CD4-positive, alpha-beta T cell treated with Interleukin-4 for 1 hour (primary cell): ENCODE measurements around the gene MTERF4.

Experiments
- DNase-seq, 2 donors: peaks; one replicate each; pipeline ENCODE4 v3.0.0-alpha.2; 2020 to 2022

Gene MTERF4

DNA sequence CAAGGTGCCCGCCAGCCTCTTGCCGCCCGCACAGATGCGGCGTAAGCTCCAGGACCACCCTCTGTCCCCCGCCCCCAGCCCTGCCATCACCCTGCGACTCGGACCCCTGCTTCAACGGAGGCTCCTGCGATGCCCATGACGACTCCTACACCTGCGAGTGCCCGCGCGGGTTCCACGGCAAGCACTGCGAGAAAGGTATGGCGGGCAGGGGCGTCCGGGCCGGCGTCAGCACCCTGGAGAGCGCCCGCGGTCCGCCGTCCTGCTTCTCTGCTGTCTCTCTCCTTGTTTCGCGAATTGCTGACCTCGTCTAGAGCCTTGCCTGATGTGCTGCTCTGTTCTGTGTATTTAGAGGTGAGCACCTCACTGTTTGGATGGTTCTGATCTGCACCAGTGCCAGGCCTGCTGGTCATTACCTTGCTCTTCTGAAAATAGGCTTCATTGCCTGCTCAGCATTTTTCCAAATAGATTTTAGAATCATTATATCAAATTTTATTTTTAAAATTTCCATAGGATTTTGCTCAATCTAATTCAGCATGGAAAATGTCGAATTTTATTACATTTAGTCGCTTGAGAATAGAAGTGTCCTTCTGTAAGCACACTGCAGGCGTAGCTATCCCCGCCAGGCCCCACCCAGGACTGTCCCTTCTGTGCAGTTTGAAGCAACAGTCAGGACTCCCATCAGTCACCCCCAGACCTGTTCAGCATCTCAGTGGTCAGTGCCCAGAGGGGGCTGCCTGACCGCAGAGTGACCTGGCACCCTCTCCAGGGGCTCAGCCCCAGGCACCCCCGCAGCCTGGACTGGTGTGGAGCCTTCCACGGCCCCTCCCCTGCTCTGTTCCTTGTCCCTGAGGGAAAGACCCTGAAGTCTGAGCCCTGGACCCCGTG is 52.1 kb downstream of the MTERF4 start:
- DNase-seq: no peak

DNA sequence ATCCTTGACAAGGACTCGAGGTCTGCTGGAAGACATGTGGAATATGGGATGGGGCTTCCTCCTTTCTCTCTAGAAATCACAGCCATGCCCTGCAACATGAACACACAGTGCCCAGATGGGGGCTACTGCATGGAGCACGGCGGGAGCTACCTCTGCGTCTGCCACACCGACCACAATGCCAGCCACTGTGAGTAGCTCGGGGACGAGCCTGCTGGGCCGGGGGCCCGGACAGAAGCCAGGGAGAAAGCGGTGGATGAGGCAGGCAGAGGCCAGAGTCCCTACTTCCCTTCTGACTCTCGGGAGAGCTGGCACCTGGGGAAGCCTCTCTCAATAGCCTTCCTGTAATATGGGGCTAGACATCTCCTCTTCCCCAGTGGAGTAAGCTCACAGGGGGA is 53.1 kb downstream of the MTERF4 start:
- no peak for DNase-seq

DNA sequence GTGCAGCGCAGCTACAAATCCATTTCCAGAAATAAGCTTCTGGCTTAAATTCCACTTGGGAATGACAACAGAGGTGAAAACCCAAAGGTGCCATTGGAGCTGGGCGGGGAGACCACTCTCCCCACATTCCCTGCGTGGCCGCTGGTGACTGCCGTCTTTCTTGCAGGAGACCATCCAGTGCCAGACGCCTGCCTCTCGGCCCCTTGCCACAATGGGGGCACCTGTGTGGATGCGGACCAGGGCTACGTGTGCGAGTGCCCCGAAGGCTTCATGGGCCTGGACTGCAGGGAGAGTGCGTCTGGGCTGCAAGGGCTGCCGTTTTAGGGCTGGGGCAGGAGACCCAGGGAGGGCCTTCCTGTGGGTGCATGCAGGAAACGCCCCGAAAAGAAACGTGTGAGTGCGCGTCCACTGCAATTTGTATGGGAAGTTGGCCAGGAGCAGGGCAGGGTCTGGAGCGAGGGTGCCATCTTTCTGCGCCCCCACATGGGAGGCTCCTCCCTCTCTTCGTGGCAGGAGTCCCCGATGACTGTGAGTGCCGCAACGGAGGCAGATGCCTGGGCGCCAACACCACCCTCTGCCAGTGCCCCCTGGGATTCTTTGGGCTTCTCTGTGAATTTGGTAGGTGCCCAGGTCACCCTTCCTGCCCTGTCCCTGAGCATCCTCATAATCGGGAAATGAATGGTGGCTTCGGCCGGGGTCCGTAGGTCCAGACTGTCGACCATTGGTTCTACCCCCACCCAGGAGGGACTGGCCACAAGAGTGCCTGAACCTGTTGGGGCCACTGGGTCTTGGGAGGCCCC is 53.7 kb downstream of the MTERF4 start:
- no peak for DNase-seq

DNA sequence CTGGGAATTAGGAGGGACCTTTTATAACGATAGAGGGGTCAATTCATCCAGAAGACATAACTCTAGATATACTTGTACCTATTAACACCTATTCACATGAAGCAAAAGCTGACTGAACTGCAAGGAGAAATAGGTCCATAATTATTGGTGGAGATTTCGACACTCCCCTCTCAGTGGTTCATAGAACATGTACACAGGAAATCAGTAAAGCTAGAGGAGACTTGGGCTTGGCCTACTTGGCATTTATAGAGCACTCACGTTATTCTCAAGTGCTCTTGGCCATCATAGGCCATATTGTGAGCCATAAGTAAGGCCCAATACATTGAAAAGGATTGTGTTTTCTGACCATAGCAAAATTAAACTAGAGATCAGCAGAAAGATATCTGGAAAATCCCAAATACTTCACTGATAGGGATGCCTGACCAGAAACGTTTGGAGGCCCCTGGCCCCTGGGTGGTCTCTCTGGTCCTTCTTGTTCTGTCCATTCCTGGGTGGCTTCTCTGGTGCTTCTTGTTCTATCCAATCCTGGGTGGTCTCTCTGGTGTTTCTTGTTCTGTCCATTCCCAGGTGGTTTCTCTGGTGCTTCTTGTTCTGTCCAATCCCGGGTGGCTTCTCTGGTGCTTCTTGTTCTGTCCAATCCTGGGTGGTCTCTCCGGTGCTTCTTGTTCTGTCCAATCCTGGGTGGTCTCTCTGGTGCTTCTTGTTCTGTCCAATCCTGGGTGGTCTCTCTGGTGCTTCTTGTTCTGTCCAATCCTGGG is 54.7 kb downstream of the MTERF4 start:
- DNase-seq: no peak
